GM23248 (cell line): ENCODE results near the gene DNAH14.

ENCODE experiments used
- EZH2 ChIP-seq: fragments of 200-600 bp; sonication (generic); IDR thresholded peaks from 2 replicates; pipeline ENCODE4 v1.6.1; 2018; ENCODE audit warnings: antibody characterized with exemption, mild to moderate bottlenecking; ENCODE audit not compliant: insufficient read depth, poor library complexity, severe bottlenecking
- EZH2phosphoT487 ChIP-seq: fragments of 200-600 bp; sonication (generic); IDR thresholded peaks from 2 replicates; pipeline ENCODE4 v1.6.1; 2018; ENCODE audit warnings: antibody characterized with exemption, moderate library complexity, mild to moderate bottlenecking, low read depth; ENCODE audit not compliant: insufficient read depth

- TF ChIP-seq EZH2 (no peak), EZH2phosphoT487 (no peak)
Observed at GRCh38 chr1:225441314-225442122, 512.0 kb downstream of the DNAH14 start.
